A549 (cell line): Measurements from ENCODE around the gene CCSAP. TPM values are rescaled to one million over a fixed set of nuclear protein-coding genes. Genes with fewer than 3 reads are reported as not detected.

ENCODE experiments used
- ATAC-seq, 2 experiments: fragments of 200-7000 bp in 1 of 2; fragments of >200 bp in 1 of 2; cut with Nextera tagmentation in 1 of 2; cut with Tn5 transposase in 1 of 2; 3 replicates each; pipeline versions ENCODE4 v1.8.0 to v1.9.1; 2018 to 2020; ENCODE audit warnings: mild to moderate bottlenecking in 1 of 2, moderate library complexity in 1 of 2
- CTCF ChIA-PET: fragments of 300-600 bp; sonication (Branson Sonifier 250); formaldehyde crosslinking; extraction: SDS; loops from one replicate; lab custom pipeline; 2021; ENCODE audit warnings: antibody characterized with exemption, inconsistent platforms; lab: Yijun Ruan, JAX
- POLR2A ChIA-PET: fragments of 350-600 bp; formaldehyde crosslinking; extraction: SDS; loops from one replicate; lab custom pipeline; 2021; ENCODE audit warnings: antibody characterized with exemption, inconsistent platforms; lab: Yijun Ruan, JAX
- DNase-seq, 2 experiments: peaks; one replicate each; pipeline versions ENCODE4 v3.0.0 to v3.0.0-alpha.2; 2011 to 2016; ENCODE audit warnings: low read depth in 1 of 2, low spot score in 1 of 2
- FAIRE-seq: peaks from 2 replicates; lab custom pipeline; 2011; peaks lifted over from hg19 to GRCh38; lab: Jason Lieb, UNC
- H3K27ac ChIP-seq, 2 experiments: fragments of >200 bp; sonication (Bioruptor Twin); formaldehyde crosslinking; 3 replicates each; pipeline ENCODE4 v1.5.1; 2016 to 2017
- H3K4me1 ChIP-seq: fragments of >200 bp; sonication (Bioruptor Twin); formaldehyde crosslinking; 3 replicates; pipeline ENCODE4 v1.6.1; 2016
- H3K4me2 ChIP-seq: fragments of >200 bp; sonication (Bioruptor Twin); formaldehyde crosslinking; 3 replicates; pipeline ENCODE4 v1.6.1; 2016
- H3K4me3 ChIP-seq: fragments of >200 bp; sonication (Bioruptor Twin); formaldehyde crosslinking; 3 replicates; pipeline ENCODE4 v1.5.1; 2016
- H3K9me3 ChIP-seq: fragments of >200 bp; sonication (Bioruptor Twin); formaldehyde crosslinking; 3 replicates; pipeline ENCODE4 v1.6.1; 2016
- CHD4 ChIP-seq: fragments of 200-600 bp; sonication (generic); IDR thresholded peaks from 2 replicates; pipeline ENCODE4 v1.6.1; 2016; ENCODE audit warnings: antibody characterized with exemption, mild to moderate bottlenecking, borderline replicate concordance
- EP300 ChIP-seq, 2 experiments: fragments of >200 bp; sonication (Bioruptor Twin); formaldehyde crosslinking; IDR thresholded peaks; 2 replicates in 1 of 2; 3 replicates in 1 of 2; pipeline ENCODE4 v1.6.1; 2016 to 2017
- FOSL2 ChIP-seq, 2 experiments: fragments of 450-650 bp in 1 of 2; fragments of >200 bp in 1 of 2; sonication (Bioruptor Twin) in 1 of 2; formaldehyde crosslinking; IDR thresholded peaks; 2 replicates each; pipeline versions ENCODE4 v1.5.0 to v1.6.1; 2016 to 2020; ENCODE audit warnings: mild to moderate bottlenecking in 1 of 2, moderate library complexity in 1 of 2
- HDAC2 ChIP-seq: fragments of 200-600 bp; sonication (generic); IDR thresholded peaks from 2 replicates; pipeline ENCODE4 v1.6.1; 2016
- HEYL ChIP-seq: fragments of 250-450 bp; sonication (Bioruptor Pico); IDR thresholded peaks from 2 replicates; pipeline ENCODE4 v1.8.0; 2021; ENCODE audit warnings: mild to moderate bottlenecking, moderate library complexity
- HOXB13 ChIP-seq: fragments of 250-450 bp; sonication (Bioruptor Pico); IDR thresholded peaks from 2 replicates; pipeline ENCODE4 v1.5.0; 2020; ENCODE audit warnings: low read depth, mild to moderate bottlenecking, moderate library complexity
- HOXB5 ChIP-seq: fragments of 250-450 bp; sonication (Bioruptor Pico); IDR thresholded peaks from 2 replicates; pipeline ENCODE4 v1.5.0; 2020; ENCODE audit warnings: mild to moderate bottlenecking, moderate library complexity
- JUN ChIP-seq, 2 experiments: fragments of >200 bp; sonication (Bioruptor Twin); formaldehyde crosslinking; IDR thresholded peaks; 2 replicates in 1 of 2; 3 replicates in 1 of 2; pipeline ENCODE4 v1.6.1; 2016 to 2017
- MAZ ChIP-seq: fragments of 150-350 bp; IDR thresholded peaks from 2 replicates; pipeline ENCODE4 v1.6.1; 2014; ENCODE audit warnings: antibody characterized with exemption, low read depth, low read length, borderline replicate concordance
- NFE2L2 ChIP-seq: fragments of 150-350 bp; conservative IDR thresholded peaks from 2 replicates; pipeline ENCODE4 v1.6.1; 2014; ENCODE audit warnings: low read length
- NPAS2 ChIP-seq: fragments of 250-450 bp; sonication (Bioruptor Pico); IDR thresholded peaks from 2 replicates; pipeline ENCODE4 v1.8.0; 2022; ENCODE audit warnings: mild to moderate bottlenecking, moderate library complexity, borderline replicate concordance
- PHF8 ChIP-seq: fragments of 200-600 bp; sonication (generic); IDR thresholded peaks from 2 replicates; pipeline ENCODE4 v1.6.1; 2016; ENCODE audit warnings: low read depth, mild to moderate bottlenecking, antibody characterized with exemption, moderate library complexity, borderline replicate concordance
- POLR2AphosphoS2 ChIP-seq: conservative IDR thresholded peaks from 2 replicates; pipeline ENCODE4 v1.6.1; 2012; ENCODE audit warnings: low read length, improper control_type of control experiment, inconsistent platforms
- RAD21 ChIP-seq, 2 experiments: fragments of >200 bp in 1 of 2; sonication (Bioruptor Twin) in 1 of 2; formaldehyde crosslinking in 1 of 2; IDR thresholded peaks in 1 of 2; conservative IDR thresholded peaks in 1 of 2; 2 replicates in 1 of 2; 3 replicates in 1 of 2; pipeline ENCODE4 v1.6.1; 2012 to 2018; ENCODE audit warnings: inconsistent platforms in 1 of 2
- RNF2 ChIP-seq: fragments of 200-600 bp; sonication (generic); IDR thresholded peaks from 2 replicates; pipeline ENCODE4 v1.6.1; 2016; ENCODE audit warnings: low read depth, mild to moderate bottlenecking, antibody characterized with exemption, moderate library complexity, borderline replicate concordance
- SMC3 ChIP-seq: fragments of >200 bp; sonication (Bioruptor Twin); formaldehyde crosslinking; IDR thresholded peaks from 3 replicates; pipeline ENCODE4 v1.6.1; 2018; ENCODE audit warnings: inconsistent platforms
- WGBS: methylation state at CpG from one replicate; pipeline ENCODE4 v1.1.6; 2017; ENCODE audit errors: missing lambda C conversion rate; 5-methylcytosine and 5-hydroxymethylcytosine counted together
- polyA plus RNA-seq, 4 experiments: library from polyadenylated mRNA; depleted of rRNA in 3 of 4; stranded (reverse); fragments of >200 nt; fragmentation: RNase III in 1 of 4; extraction: RNeasy Plus Mini Kit Qiagen cat#74134 plus additional on column Dnase treatment in 1 of 4; gene quantifications; 2 replicates in 3 of 4; 3 replicates in 1 of 4; pipeline ENCODE4 v1.2.3, GENCODE V29; 2011 to 2017
- TF ChIP-seq, protein P1 (sequence below): fragments of 200-600 bp; sonication (generic); IDR thresholded peaks from 2 replicates; pipeline ENCODE4 v1.6.1; 2016; ENCODE audit warnings: antibody characterized with exemption, mild to moderate bottlenecking, moderate library complexity
- TF ChIP-seq, protein P2 (sequence below): IDR thresholded peaks from 2 replicates; pipeline ENCODE4 v1.6.1; 2012
- TF ChIP-seq, protein P3 (sequence below): fragments of 250-450 bp; sonication (Bioruptor Pico); IDR thresholded peaks from 2 replicates; pipeline ENCODE4 v1.5.0; 2020; ENCODE audit warnings: low read depth, mild to moderate bottlenecking, moderate library complexity
- TF ChIP-seq, protein P4 (sequence below): IDR thresholded peaks from 2 replicates; pipeline ENCODE4 v1.6.1; 2012; ENCODE audit warnings: low read depth, borderline replicate concordance
- TF ChIP-seq, protein P5 (sequence below): fragments of 150-350 bp; IDR thresholded peaks from 2 replicates; pipeline ENCODE4 v1.6.1; 2014; ENCODE audit warnings: low read depth, mild to moderate bottlenecking, low read length

Gene CCSAP
- polyA plus RNA-seq, 2 of the 4 experiments (the other 2 are of a cell fraction), result 6.4 to 9.1 TPM

DNA sequence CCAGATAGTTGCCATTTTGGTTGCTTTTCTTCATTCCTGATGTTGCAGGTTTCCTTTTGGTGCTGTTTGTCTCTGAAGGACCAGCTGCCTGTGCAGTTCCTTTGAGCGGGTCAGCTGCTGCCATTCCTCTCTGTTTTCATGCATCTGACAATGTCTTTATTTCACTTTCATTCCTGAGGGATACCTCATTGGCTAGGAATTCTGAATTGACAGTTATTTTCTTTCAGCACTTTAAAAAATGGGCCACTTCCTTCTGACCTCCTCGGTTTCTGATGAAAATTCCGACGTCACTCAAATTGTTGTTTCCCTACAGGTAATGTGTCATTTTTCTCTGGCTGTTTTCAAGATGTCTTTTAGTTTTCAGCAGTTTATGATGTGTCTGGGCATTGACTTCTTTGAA is 24.8 kb downstream of the CCSAP start:
- POLR2A ChIA-PET, result no interaction called here
- no peak for FAIRE-seq
- CTCF ChIA-PET, result no interaction called here
- TF ChIP-seq PHF8 (no peak), HDAC2 (no peak), FOSL2 (IDR thresholded peaks at IDR 0.05) (no peak), FOSL2 (CRISPR knock-in tag; IDR thresholded peaks at IDR 0.05) (no peak), HOXB5 (CRISPR knock-in tag) (no peak)
- TF ChIP-seq, protein P1, sequence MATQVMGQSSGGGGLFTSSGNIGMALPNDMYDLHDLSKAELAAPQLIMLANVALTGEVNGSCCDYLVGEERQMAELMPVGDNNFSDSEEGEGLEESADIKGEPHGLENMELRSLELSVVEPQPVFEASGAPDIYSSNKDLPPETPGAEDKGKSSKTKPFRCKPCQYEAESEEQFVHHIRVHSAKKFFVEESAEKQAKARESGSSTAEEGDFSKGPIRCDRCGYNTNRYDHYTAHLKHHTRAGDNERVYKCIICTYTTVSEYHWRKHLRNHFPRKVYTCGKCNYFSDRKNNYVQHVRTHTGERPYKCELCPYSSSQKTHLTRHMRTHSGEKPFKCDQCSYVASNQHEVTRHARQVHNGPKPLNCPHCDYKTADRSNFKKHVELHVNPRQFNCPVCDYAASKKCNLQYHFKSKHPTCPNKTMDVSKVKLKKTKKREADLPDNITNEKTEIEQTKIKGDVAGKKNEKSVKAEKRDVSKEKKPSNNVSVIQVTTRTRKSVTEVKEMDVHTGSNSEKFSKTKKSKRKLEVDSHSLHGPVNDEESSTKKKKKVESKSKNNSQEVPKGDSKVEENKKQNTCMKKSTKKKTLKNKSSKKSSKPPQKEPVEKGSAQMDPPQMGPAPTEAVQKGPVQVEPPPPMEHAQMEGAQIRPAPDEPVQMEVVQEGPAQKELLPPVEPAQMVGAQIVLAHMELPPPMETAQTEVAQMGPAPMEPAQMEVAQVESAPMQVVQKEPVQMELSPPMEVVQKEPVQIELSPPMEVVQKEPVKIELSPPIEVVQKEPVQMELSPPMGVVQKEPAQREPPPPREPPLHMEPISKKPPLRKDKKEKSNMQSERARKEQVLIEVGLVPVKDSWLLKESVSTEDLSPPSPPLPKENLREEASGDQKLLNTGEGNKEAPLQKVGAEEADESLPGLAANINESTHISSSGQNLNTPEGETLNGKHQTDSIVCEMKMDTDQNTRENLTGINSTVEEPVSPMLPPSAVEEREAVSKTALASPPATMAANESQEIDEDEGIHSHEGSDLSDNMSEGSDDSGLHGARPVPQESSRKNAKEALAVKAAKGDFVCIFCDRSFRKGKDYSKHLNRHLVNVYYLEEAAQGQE, result no peak
- TF ChIP-seq, protein P2, sequence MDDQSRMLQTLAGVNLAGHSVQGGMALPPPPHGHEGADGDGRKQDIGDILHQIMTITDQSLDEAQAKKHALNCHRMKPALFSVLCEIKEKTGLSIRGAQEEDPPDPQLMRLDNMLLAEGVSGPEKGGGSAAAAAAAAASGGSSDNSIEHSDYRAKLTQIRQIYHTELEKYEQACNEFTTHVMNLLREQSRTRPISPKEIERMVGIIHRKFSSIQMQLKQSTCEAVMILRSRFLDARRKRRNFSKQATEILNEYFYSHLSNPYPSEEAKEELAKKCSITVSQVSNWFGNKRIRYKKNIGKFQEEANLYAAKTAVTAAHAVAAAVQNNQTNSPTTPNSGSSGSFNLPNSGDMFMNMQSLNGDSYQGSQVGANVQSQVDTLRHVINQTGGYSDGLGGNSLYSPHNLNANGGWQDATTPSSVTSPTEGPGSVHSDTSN, result no peak
- WGBS, result 91% methylated on average over 4 of the region's 4 CpGs
- no peak for DNase-seq
- no peaks in the 10 kb centered on the region for H3K4me1 ChIP-seq
- H3K9me3 ChIP-seq, result no peaks in the 10 kb centered on the region
- no peak for ATAC-seq
- H3K4me2 ChIP-seq, result no peak overlapping the region
- H3K4me3 ChIP-seq, result no peak overlapping the region
- H3K27ac ChIP-seq, result no peak overlapping the region

DNA sequence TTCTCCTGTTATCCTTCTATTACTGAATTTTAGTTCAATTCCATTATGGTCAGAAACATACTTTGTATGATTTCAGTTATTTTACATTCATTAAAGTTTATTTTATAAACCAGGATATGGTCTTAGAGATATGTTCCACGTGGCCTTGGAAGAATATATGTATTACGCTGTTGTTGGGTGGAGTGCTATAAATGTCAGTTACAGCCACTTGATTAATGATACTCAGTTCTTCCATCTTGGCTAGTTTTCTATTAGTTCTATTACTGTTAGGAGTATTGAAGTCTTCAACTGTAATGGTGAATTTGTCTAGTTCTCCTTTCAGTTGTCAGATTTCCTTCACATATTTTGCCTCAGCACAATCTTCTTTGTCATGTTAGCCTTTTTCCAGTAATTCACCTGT is 26.7 kb downstream of the CCSAP start:
- ChIA-PET POLR2A (no interaction called here), CTCF (no interaction called here)
- H3K4me1 ChIP-seq, result no peaks in the 10 kb centered on the region
- DNase-seq (no peak), ATAC-seq (no peak), FAIRE-seq (no peak)
- no peak overlapping the region for H3K4me2 ChIP-seq
- H3K4me3 ChIP-seq, result no peak overlapping the region
- no peaks in the 10 kb centered on the region for H3K9me3 ChIP-seq
- 85% methylated on average over 2 of the region's 2 CpGs for WGBS
- H3K27ac ChIP-seq, result no peak overlapping the region
- TF ChIP-seq RAD21 (conservative IDR thresholded peaks at IDR 0.05 in 1 of 2, IDR thresholded peaks at IDR 0.05 in 1 of 2) (no peak), EP300 (IDR thresholded peaks at IDR 0.05) (no peak), JUN (IDR thresholded peaks at IDR 0.05) (no peak), HOXB13 (no peak)

DNA sequence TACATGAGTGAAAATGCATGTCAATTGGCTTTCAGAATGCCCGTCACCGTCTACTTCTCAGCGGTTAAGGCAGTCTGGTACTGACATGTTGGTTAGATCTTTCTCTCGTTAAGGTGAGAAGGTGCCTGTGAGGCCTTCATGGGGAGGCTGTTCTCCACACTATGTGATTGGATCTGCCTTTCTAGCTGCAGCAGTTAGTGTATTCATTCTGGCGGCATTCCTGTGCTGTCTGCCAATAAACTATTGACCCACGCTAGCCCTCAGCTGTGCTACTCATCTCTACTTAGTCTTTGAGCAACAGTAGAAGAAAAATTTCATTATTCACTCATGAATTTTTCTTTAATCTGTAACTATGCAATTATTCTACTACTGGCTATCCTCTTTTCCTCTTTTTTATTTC is 32.0 kb downstream of the CCSAP start:
- DNase-seq (no peak), FAIRE-seq (no peak), ATAC-seq (no peak)
- Histone ChIP-seq H3K4me1 (no peaks in the 10 kb centered on the region), H3K27ac (no peak overlapping the region), H3K4me3 (no peak overlapping the region), H3K9me3 (no peaks in the 10 kb centered on the region), H3K4me2 (no peak overlapping the region)
- POLR2A ChIA-PET, result no interaction called here
- WGBS, result 94% methylated on average over 6 of the region's 6 CpGs
- CTCF ChIA-PET, result interaction anchor here (1.0 kb wide), 1 partner anchor 8 kb away, joined by 3 read pairs; no protein-coding TSS in a partner anchor
- TF ChIP-seq NPAS2 (no peak), PHF8 (no peak), NFE2L2 (no peak), HDAC2 (no peak), HOXB5 (CRISPR knock-in tag) (no peak), MAZ (no peak)

DNA sequence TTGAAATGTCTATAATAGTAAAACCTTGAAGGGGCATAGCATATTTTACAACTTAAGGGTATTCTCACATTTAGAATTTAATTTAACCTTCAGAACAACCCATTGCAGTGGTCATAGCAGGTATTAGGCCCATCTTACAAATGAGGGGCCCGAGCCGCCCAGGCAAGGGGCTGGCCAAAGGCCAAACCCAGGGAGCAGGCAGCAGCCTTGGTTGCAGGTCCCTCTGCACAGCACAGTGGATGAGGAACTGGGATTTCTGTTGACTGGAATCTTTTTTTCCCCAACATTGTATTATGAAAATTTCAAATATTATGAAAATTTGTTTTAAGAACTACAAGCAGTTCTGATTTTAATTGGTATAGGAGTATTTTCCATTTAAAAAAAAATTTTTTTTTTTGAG is 33.2 kb downstream of the CCSAP start:
- ATAC-seq (no peak), FAIRE-seq (no peak), DNase-seq (no peak)
- Histone ChIP-seq H3K4me2 (no peak overlapping the region), H3K9me3 (no peaks in the 10 kb centered on the region), H3K4me3 (no peak overlapping the region), H3K27ac (no peak overlapping the region), H3K4me1 (no peaks in the 10 kb centered on the region)
- CTCF ChIA-PET, result no interaction called here
- POLR2A ChIA-PET, result no interaction called here
- WGBS, result 88% methylated on average over 2 of the region's 2 CpGs
- TF ChIP-seq PHF8, result no peak
- TF ChIP-seq HEYL (CRISPR knock-in tag), result no peak
- TF ChIP-seq, protein P3, sequence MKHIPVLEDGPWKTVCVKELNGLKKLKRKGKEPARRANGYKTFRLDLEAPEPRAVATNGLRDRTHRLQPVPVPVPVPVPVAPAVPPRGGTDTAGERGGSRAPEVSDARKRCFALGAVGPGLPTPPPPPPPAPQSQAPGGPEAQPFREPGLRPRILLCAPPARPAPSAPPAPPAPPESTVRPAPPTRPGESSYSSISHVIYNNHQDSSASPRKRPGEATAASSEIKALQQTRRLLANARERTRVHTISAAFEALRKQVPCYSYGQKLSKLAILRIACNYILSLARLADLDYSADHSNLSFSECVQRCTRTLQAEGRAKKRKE (CRISPR knock-in tag), result no peak
- no peak for TF ChIP-seq RNF2
- TF ChIP-seq SMC3, result no peak
- TF ChIP-seq CHD4, result no peak
- TF ChIP-seq NFE2L2, result no peak
- no peak for TF ChIP-seq JUN (IDR thresholded peaks at IDR 0.05)
- TF ChIP-seq MAZ, result no peak
- TF ChIP-seq, protein P4, sequence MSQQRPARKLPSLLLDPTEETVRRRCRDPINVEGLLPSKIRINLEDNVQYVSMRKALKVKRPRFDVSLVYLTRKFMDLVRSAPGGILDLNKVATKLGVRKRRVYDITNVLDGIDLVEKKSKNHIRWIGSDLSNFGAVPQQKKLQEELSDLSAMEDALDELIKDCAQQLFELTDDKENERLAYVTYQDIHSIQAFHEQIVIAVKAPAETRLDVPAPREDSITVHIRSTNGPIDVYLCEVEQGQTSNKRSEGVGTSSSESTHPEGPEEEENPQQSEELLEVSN, result no peak
- TF ChIP-seq POLR2AphosphoS2, result no peak
- TF ChIP-seq, protein P5, sequence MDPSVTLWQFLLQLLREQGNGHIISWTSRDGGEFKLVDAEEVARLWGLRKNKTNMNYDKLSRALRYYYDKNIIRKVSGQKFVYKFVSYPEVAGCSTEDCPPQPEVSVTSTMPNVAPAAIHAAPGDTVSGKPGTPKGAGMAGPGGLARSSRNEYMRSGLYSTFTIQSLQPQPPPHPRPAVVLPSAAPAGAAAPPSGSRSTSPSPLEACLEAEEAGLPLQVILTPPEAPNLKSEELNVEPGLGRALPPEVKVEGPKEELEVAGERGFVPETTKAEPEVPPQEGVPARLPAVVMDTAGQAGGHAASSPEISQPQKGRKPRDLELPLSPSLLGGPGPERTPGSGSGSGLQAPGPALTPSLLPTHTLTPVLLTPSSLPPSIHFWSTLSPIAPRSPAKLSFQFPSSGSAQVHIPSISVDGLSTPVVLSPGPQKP, result no peak
